Prostate gland (tissue), 2 donors: Measurements from ENCODE around the gene LRRC71. TPM values are rescaled to one million over a fixed set of nuclear protein-coding genes. Genes with fewer than 3 reads are reported as not detected.

Source experiments
- DNase-seq: peaks from one replicate; pipeline ENCODE4 v3.0.0-alpha.2; 2019; ENCODE audit warnings: low spot score
- H3K27ac ChIP-seq, 2 donors: fragments of 200-600 bp; sonication (generic); 2 replicates each; pipeline ENCODE4 v1.5.1; 2017 to 2019
- H3K27me3 ChIP-seq: fragments of 200-600 bp; sonication (generic); replicated peaks from 2 replicates; pipeline ENCODE4 v1.5.1; 2019; ENCODE audit not compliant: insufficient read depth
- H3K36me3 ChIP-seq, 2 donors: fragments of 200-600 bp; sonication (generic); 1 replicate in 1 of 2; 2 replicates in 1 of 2; pipeline versions ENCODE4 v1.5.1 to v1.8.1; 2017 to 2019
- H3K4me1 ChIP-seq: fragments of 200-600 bp; sonication (generic); replicated peaks from 2 replicates; pipeline ENCODE4 v1.5.1; 2019
- H3K4me3 ChIP-seq, 2 donors: fragments of 200-600 bp; sonication (generic); 2 replicates each; pipeline ENCODE4 v1.5.1; 2017 to 2019
- H3K9me3 ChIP-seq: fragments of 200-600 bp; sonication (generic); 2 replicates; pipeline ENCODE4 v1.5.1; 2017
- CTCF ChIP-seq, 4 experiments: fragments of 200-600 bp in 2 of 4; fragments of 450-650 bp in 2 of 4; sonication (generic) in 2 of 4; IDR thresholded peaks; 1 replicate in 3 of 4; 2 replicates in 1 of 4; pipeline ENCODE4 v1.5.1; 2016 to 2019; ENCODE audit warnings: antibody characterized with exemption in 4 of 4, mild to moderate bottlenecking in 2 of 4, moderate library complexity in 2 of 4
- POLR2A ChIP-seq: fragments of 450-650 bp; IDR thresholded peaks from one replicate; pipeline ENCODE4 v1.6.1; 2016; ENCODE audit warnings: antibody characterized with exemption, mild to moderate bottlenecking
- POLR2AphosphoS5 ChIP-seq: sonication (generic); formaldehyde crosslinking; IDR thresholded peaks from one replicate; pipeline ENCODE4 v1.6.1; 2017; ENCODE audit warnings: antibody characterized with exemption
- WGBS: methylation state at CpG from one replicate; pipeline ENCODE4 v1.1.5; 2018; 5-methylcytosine and 5-hydroxymethylcytosine counted together
- intact Hi-C: fragments of 100-400 bp; cut with DNase I; formaldehyde crosslinking; loops from one replicate; pipeline ENCODE4 v1.14.2; 2022
- total RNA-seq, 2 donors: library from RNA; depleted of rRNA; stranded (reverse); fragments of >200 nt; gene quantifications; one replicate each; pipeline ENCODE4 v1.1.0, GENCODE V29; 2016

The LRRC71 gene
- total RNA-seq, 2 donors from 2014 or later = 3.7 TPM; not detected in 1

- no peak overlapping the region for H3K4me3 ChIP-seq
- intact Hi-C loops = loop anchor here (5.0 kb wide), 1 partner anchor 53 kb away; no protein-coding TSS in a partner anchor
- H3K27me3 ChIP-seq = peaks cover 2% of the 10 kb centered on the region
- H3K27ac ChIP-seq = no peak overlapping the region
- no peaks in the 10 kb centered on the region for H3K36me3 ChIP-seq
- 45% methylated on average over 8 of the region's 8 CpGs for WGBS
- peaks cover 3% of the 10 kb centered on the region for H3K4me1 ChIP-seq
- peak; percentile 62 for DNase-seq
- TF ChIP-seq POLR2A (no peak), CTCF (IDR thresholded peaks at IDR 0.05) (peak; percentile 31 to 78 (median 70)), POLR2AphosphoS5 (peak; percentile 20)
- no peaks in the 10 kb centered on the region for H3K9me3 ChIP-seq
These were observed 30.4 kb upstream of the LRRC71 start for GRCh38 chr1:156889802-156890580.

- TF ChIP-seq POLR2A (no peak), CTCF (IDR thresholded peaks at IDR 0.05) (peak; percentile 15 to 84 (median 76)), POLR2AphosphoS5 (peak; percentile 55)
- Histone ChIP-seq H3K9me3 (no peaks in the 10 kb centered on the region), H3K27ac (peak overlapping the region; percentile 64 to 75), H3K36me3 (no peaks in the 10 kb centered on the region), H3K4me3 (peak overlapping the region in 1 of 2 donors; percentile 5), H3K27me3 (peaks cover 2% of the 10 kb centered on the region), H3K4me1 (peaks cover 3% of the 10 kb centered on the region)
- peak; percentile 75 for DNase-seq
- intact Hi-C loops = no loop called here
- WGBS = 5% methylated on average over 48 of the region's 48 CpGs
These were observed 28.0 kb upstream of the LRRC71 start for GRCh38 chr1:156892190-156893047.

- peak within 1 kb of the TSS; percentile 64 to 75 for H3K27ac ChIP-seq
- H3K36me3 ChIP-seq = no peaks in the 10 kb centered on the region
- TF ChIP-seq CTCF (IDR thresholded peaks at IDR 0.05) (no peak), POLR2AphosphoS5 (no peak), POLR2A (no peak)
- H3K4me3 ChIP-seq = peak within 1 kb of the TSS; percentile 16 to 23
- WGBS = 13% methylated on average over 49 of the region's 60 CpGs
- H3K9me3 ChIP-seq = no peaks in the 10 kb centered on the region
- peaks cover 2% of the 10 kb centered on the region for H3K27me3 ChIP-seq
- intact Hi-C loops = no loop called here
- no peak for DNase-seq
- H3K4me1 ChIP-seq = peaks cover 3% of the 10 kb centered on the region
These were observed 27.1 kb upstream of the LRRC71 start, which contains the start of gene PEAR1 for GRCh38 chr1:156893048-156893953. Gene PEAR1, plus strand, starts transcription at chr1:156893718. Its CDS starts 10,209 bp downstream, at chr1:156903927.

- peak overlapping the region; percentile 16 to 23 for H3K4me3 ChIP-seq
- DNase-seq = no peak
- peaks cover 3% of the 10 kb centered on the region for H3K4me1 ChIP-seq
- peaks cover 2% of the 10 kb centered on the region for H3K27me3 ChIP-seq
- H3K27ac ChIP-seq = peak overlapping the region; percentile 64 to 75
- 49% methylated on average over 5 of the region's 5 CpGs for WGBS
- intact Hi-C loops = no loop called here
- TF ChIP-seq CTCF (IDR thresholded peaks at IDR 0.05) (no peak), POLR2A (no peak), POLR2AphosphoS5 (no peak)
- H3K36me3 ChIP-seq = no peaks in the 10 kb centered on the region
- H3K9me3 ChIP-seq = no peaks in the 10 kb centered on the region
These were observed 26.4 kb upstream of the LRRC71 start for GRCh38 chr1:156894001-156894400.
